ENCODE data around the gene UNC13D.

The UNC13D gene

GRCh38 chr17:75885431-75885830, 41.2 kb upstream of the UNC13D start:
- Histone ChIP-seq H3K4me1 (ENCODE audit: control insufficient read depth, insufficient read depth, low read length) (no peaks in the 10 kb centered on the region), H3K27ac (ENCODE audit: extremely low read depth, low read depth, low read length) (no peak overlapping the region), H3K36me3 (ENCODE audit: control insufficient read depth in 2 of 2, insufficient read depth in 1 of 2, low read length in 2 of 2) (peaks cover 11% of the 10 kb centered on the region in 2 experiments; a peak in 2 of 3 replicates), H3K4me3 (ENCODE audit: low read depth, low read length) (no peak overlapping the region), H3K9me3 (ENCODE audit: control insufficient read depth, insufficient read depth, low read depth, low read length) (no peaks in the 10 kb centered on the region)
- CTCF ChIA-PET, result interaction anchor here (0.9 kb wide), 1 partner anchor 24 kb away, joined by 3 read pairs; no protein-coding TSS in a partner anchor
- TF ChIP-seq ZNF626 (tag by site-specific recombination; IDR thresholded peaks at IDR 0.05) (no peak), HIC1 (tag by site-specific recombination; IDR thresholded peaks at IDR 0.05) (no peak), ZNF449 (tag by site-specific recombination; IDR thresholded peaks at IDR 0.05) (no peak), ZBTB11 (tag by site-specific recombination; conservative IDR thresholded peaks at IDR 0.05; ENCODE audit: low read depth) (no peak), ATF2 (tag by site-specific recombination; IDR thresholded peaks at IDR 0.05; ENCODE audit: low read depth) (no peak), ZNF596 (tag by site-specific recombination; IDR thresholded peaks at IDR 0.05) (no peak), ZNF629 (tag by site-specific recombination; IDR thresholded peaks at IDR 0.05) (no peak), PBX3 (CRISPR knock-in tag; IDR thresholded peaks at IDR 0.05) (no peak), ZNF426 (tag by site-specific recombination; IDR thresholded peaks at IDR 0.05) (no peak), ELK4 (IDR thresholded peaks at IDR 0.05; ENCODE audit: borderline replicate concordance, low read depth, low read length) (no peak), ZNF174 (tag by site-specific recombination; IDR thresholded peaks at IDR 0.05) (no peak), PRDM2 (tag by site-specific recombination; IDR thresholded peaks at IDR 0.05; ENCODE audit: borderline replicate concordance) (no peak)
- POLR2A ChIA-PET, result interaction anchor here (1.0 to 2.0 kb wide), 2 partner anchors 11 to 13 kb away, joined by 3 to 4 read pairs; partner anchors contain the start of gene TRIM65

All from HEK293 (cell line).